ENCODE data around the gene SNX27.

Gene SNX27

GRCh38 chr1:151578941-151579340 is 32.9 kb upstream of the SNX27 start:
- TF ChIP-seq, protein P1, sequence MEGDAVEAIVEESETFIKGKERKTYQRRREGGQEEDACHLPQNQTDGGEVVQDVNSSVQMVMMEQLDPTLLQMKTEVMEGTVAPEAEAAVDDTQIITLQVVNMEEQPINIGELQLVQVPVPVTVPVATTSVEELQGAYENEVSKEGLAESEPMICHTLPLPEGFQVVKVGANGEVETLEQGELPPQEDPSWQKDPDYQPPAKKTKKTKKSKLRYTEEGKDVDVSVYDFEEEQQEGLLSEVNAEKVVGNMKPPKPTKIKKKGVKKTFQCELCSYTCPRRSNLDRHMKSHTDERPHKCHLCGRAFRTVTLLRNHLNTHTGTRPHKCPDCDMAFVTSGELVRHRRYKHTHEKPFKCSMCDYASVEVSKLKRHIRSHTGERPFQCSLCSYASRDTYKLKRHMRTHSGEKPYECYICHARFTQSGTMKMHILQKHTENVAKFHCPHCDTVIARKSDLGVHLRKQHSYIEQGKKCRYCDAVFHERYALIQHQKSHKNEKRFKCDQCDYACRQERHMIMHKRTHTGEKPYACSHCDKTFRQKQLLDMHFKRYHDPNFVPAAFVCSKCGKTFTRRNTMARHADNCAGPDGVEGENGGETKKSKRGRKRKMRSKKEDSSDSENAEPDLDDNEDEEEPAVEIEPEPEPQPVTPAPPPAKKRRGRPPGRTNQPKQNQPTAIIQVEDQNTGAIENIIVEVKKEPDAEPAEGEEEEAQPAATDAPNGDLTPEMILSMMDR (conservative IDR thresholded peaks at IDR 0.05; ENCODE audit: low read depth, low read length) = no peak
- H3K36me3 ChIP-seq (ENCODE audit: insufficient read depth) = no peaks in the 10 kb centered on the region; the same call in 1 of the 2 replicates
- H3K9ac ChIP-seq = no peak overlapping the region
- no peak overlapping the region for H2AFZ ChIP-seq (ENCODE audit: low read depth)
- H3K27ac ChIP-seq = no peak overlapping the region
- H3K4me1 ChIP-seq (ENCODE audit: low read depth, poor library complexity, severe bottlenecking) = no peaks in the 10 kb centered on the region
- H3K4me2 ChIP-seq = no peak overlapping the region
- H4K20me1 ChIP-seq (ENCODE audit: insufficient read depth) = no peaks in the 10 kb centered on the region
- H3K4me3 ChIP-seq (IDR thresholded peaks at IDR 0.05; ENCODE audit: insufficient read depth, low read depth, low read length) = no peak overlapping the region
- no peaks in the 10 kb centered on the region for H3K79me2 ChIP-seq (ENCODE audit: insufficient read depth, low read depth)
- no peaks in the 10 kb centered on the region for H3K27me3 ChIP-seq (ENCODE audit: insufficient read depth, low read depth)

DNA sequence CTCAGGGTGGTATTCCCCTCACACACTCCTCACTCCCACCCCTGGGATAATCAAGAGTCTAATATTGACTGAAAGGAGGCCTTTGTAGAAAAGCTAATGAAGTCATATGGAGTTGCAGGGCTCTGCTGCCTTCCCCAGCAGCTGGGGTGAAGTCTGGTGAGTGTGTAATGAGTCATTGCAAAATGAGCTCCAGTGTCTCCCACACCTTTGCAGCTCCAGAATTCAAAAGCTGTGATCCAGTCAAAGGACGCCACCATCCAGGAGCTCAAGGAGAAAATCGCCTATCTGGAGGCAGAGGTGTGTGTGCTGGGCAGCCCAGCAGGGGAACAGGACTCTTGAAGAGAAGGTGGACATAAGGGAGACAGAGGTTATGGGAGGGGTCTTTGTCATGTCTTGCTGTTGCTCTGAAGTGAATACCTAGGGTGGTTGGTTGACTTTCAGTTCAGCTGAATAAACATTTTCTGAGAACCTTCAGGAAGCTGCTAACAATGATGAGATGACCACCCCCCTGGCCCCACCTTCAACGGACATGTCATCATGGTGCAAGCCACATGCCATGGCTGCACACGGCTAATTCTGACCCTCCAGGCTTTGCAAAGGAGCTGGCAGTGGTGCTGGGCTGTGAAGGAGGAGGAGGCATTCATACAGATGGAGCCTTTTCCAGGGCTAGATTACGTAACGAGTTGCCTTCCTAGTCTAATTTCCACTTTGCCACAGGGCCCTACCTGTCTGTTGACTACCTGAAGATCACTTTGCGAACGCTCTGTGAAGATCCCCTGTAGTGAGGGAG is 32.2 kb upstream of the SNX27 start:
- TF ChIP-seq, protein P1 (conservative IDR thresholded peaks at IDR 0.05; ENCODE audit: low read depth, low read length) = no peak
- no peaks in the 10 kb centered on the region for H3K27me3 ChIP-seq (ENCODE audit: insufficient read depth, low read depth)
- no peak overlapping the region for H2AFZ ChIP-seq (ENCODE audit: low read depth)
- no peaks in the 10 kb centered on the region; the same call in 1 of the 2 replicates for H3K36me3 ChIP-seq (ENCODE audit: insufficient read depth)
- no peaks in the 10 kb centered on the region for H3K4me1 ChIP-seq (ENCODE audit: low read depth, poor library complexity, severe bottlenecking)
- H4K20me1 ChIP-seq (ENCODE audit: insufficient read depth) = no peaks in the 10 kb centered on the region
- H3K27ac ChIP-seq = no peak overlapping the region
- no peak overlapping the region for H3K9ac ChIP-seq
- H3K79me2 ChIP-seq (ENCODE audit: insufficient read depth, low read depth) = no peaks in the 10 kb centered on the region
- no peak overlapping the region for H3K4me3 ChIP-seq (IDR thresholded peaks at IDR 0.05; ENCODE audit: insufficient read depth, low read depth, low read length)
- H3K4me2 ChIP-seq = no peak overlapping the region

DNA sequence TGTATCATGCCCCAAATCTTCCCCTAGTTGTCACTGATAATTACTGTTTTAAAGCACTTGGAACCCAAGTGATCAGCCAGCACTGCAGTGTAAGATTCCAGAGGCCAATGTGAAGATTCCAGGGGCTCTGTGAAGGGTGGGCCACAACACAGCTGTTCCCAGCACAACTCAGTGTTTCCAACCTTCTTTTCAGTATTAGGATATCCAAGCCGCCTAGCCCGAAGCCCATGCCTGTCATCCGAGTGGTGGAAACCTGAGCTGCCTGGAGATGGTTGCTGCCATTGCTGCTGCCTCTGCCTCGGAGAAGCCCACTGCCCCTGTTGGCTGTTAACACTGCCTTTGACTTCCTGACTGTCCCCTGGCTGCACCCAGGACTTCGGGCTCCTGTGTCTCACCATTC is 30.4 kb upstream of the SNX27 start:
- Histone ChIP-seq H3K36me3 (ENCODE audit: insufficient read depth) (no peaks in the 10 kb centered on the region), H3K79me2 (ENCODE audit: insufficient read depth, low read depth) (no peaks in the 10 kb centered on the region), H2AFZ (ENCODE audit: low read depth) (no peak overlapping the region), H3K27me3 (ENCODE audit: insufficient read depth, low read depth) (no peaks in the 10 kb centered on the region), H3K4me3 (IDR thresholded peaks at IDR 0.05; ENCODE audit: insufficient read depth, low read depth, low read length) (no peak overlapping the region), H3K4me2 (no peak overlapping the region), H3K9ac (no peak overlapping the region), H3K27ac (no peak overlapping the region), H4K20me1 (ENCODE audit: insufficient read depth) (no peaks in the 10 kb centered on the region), H3K4me1 (ENCODE audit: low read depth, poor library complexity, severe bottlenecking) (no peaks in the 10 kb centered on the region)
- TF ChIP-seq, protein P1 (conservative IDR thresholded peaks at IDR 0.05; ENCODE audit: low read depth, low read length) = no peak

DNA sequence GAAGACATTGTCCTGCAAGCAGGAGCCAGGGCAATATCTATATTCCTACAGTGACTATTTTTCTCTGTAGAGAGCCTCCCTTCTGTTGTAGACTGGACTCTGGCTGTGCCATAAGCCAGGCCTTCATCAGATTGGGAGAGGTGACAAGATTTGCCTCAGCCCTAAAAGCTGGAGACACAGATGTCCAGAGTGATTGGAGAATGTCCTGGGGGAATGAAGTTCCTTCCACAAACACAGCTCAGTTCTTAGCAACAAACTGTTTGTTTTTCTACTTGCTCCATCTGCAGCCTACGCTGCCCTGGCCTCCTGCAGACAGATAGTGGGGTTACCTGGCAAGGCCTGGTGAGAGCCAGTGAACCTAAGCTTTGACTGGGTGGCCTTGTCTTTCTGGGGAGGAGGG is 29.9 kb upstream of the SNX27 start:
- no peaks in the 10 kb centered on the region for H3K79me2 ChIP-seq (ENCODE audit: insufficient read depth, low read depth)
- no peak overlapping the region for H3K27ac ChIP-seq
- no peak overlapping the region for H3K4me2 ChIP-seq
- H3K4me3 ChIP-seq (IDR thresholded peaks at IDR 0.05; ENCODE audit: insufficient read depth, low read depth, low read length) = no peak overlapping the region
- no peaks in the 10 kb centered on the region for H4K20me1 ChIP-seq (ENCODE audit: insufficient read depth)
- H3K9ac ChIP-seq = no peak overlapping the region
- H2AFZ ChIP-seq (ENCODE audit: low read depth) = no peak overlapping the region
- no peaks in the 10 kb centered on the region for H3K36me3 ChIP-seq (ENCODE audit: insufficient read depth)
- H3K4me1 ChIP-seq (ENCODE audit: low read depth, poor library complexity, severe bottlenecking) = no peaks in the 10 kb centered on the region
- TF ChIP-seq, protein P1 (conservative IDR thresholded peaks at IDR 0.05; ENCODE audit: low read depth, low read length) = no peak
- no peaks in the 10 kb centered on the region for H3K27me3 ChIP-seq (ENCODE audit: insufficient read depth, low read depth)
